GM19463 (cell line): ENCODE results near the gene ATP6AP2.
"Not testable (repeated sequence)": the region's sequence is repeated elsewhere in the genome, so short reads cannot be mapped to it uniquely, and the experiment has no call there.

Experiments used
- ATAC-seq: cut with Tn5 transposase; IDR thresholded peaks from one replicate; pipeline ENCODE4 v1.9.1; 2021; ENCODE audit warnings: mild to moderate bottlenecking, moderate library complexity; ENCODE audit not compliant: unreplicated experiment

The ATP6AP2 gene

DNA sequence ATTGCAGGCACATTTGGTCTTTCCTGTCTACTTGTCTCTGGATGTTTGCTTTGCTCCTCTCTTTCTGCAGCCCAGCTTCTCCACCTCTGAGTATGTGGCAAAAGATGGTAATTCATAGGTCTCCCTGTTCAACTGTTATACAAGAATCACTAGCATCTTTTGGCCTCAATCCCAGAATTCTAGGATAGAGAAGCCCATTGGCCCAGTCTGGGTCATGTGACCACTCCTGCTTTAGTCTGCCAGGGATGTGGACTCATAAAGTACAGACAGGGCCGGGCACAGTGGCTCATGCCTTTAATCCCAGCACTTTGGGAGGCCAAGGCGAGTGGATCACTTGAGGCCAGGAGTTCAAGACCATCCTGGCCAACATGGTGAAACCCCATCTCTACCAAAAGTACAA, 5.4 kb upstream of the ATP6AP2 start:
- ATAC-seq: not testable (repeated sequence)

DNA sequence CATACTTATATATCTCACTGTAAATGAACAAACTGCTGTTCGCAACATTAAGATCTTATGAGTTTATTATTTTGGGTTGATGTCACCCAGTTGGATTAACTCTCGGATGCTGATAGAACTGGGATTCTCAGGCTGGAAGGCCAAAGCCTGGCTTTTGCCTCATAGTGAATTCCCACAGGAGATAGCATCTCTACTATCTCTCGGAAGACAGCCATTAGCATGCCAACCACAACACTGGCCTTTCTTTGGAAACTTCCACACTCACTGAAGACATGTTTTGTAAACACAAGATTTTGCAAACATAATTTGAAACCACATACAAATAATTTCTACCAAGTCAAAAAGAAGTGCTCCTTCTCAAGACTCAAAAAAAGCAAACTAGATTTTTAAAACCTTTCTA, 4.5 kb upstream of the ATP6AP2 start:
- ATAC-seq: no peak

DNA sequence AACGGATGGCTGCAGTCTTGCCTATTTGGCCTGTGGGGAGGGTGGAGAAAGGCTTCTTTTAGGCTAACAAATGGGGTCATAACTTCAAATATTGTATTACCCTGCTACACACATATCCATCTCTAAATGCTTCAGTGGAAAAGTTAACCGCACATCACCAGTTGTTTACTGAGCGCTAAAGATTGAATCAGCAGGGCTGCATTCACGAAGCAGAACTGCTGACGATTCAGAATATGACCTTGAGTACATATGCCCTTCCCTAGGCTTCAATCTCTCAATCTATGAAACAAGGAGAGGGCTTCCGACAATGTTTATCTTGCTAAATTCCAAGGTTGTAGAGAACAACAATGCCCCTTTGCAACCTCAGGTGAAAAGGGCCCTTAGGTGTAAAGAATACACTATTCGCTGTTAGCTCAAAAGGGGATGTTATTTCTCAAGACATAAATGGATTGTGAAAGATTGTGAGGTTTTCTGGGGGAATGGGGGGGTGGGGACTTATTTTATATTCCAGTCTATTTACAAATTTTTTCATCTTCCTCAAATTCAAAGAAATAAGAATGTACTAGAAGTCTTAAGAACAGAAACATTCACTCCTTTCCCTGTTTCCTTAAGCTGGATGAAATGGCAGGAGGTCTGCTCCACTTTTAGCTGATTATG, 2.6 kb upstream of the ATP6AP2 start:
- no peak for ATAC-seq

DNA sequence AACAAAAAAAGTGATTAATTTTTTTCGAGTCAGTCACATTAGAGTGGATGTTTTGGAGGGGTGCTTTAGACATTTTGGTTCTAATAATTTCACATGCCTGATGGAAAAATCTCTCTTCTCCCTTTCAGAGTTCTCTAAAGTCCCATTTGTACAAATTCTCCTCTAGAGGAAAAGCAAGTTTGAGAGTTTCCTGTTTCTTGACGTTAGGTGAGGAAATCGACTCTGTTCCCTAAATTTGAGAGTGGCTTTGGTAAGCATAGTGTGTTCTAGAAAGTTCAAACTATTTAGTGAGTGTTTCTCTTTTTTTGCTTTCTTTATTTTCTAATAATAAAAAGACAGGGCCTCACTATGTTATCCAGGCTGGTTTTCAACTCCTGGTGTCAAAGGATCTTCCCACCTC, 1.6 kb upstream of the ATP6AP2 start:
- no peak for ATAC-seq

DNA sequence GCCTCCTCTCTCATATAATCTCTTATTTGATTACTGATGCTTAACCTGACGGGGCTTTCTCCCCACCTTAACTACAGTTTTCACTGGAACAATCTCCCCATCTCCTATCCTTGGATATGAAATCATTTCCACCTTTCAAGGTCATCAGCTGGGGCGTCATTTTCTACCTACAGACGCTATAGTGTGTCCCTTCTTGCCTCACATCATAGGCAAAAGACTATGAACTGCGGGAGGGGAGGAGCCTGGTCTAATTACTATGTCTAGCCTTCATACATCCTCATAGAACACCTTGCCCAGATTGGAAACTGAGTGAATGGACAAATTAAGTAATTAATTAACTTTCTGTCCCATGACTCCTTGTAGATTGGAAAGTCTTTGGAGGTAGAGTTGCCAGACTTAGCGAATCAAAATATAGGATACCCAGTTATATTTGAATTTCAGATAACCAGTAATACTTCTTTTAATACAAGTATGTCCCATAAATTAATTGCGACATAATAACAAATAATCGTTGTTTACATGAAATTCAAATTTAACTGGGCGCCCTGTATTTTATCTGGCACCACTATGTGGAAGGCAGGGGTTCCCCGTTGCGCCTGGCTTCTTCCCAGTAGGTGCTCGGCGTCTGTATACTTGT, 752 bp upstream of the ATP6AP2 start:
- peak; percentile 40 for ATAC-seq

DNA sequence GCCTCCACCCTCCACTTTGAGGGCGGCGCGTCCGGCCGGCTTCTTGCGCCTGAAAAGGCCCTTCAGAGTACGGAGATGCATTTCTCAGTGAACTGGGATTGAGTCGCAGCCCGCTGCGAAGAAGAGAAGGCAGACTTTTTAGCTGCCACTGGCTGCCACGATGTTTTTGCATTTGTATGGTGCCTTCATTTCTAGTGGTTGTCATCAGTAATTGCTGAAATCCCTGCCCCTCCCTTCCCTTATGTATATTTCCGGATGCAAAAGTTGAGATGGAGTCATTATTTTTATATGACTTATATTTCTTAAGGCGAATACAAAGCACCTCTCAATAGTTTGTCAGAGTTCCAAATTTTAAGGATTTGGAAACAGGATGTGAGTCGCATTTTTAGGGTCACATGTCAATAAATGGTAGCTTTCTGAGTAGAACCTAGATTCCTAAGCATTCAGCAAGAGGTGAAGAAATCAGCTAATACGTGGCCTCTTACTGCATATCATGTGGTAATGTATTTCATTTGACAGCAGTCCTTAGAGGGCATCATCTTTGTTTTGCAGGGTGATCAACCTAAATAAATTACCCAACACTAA, 658 bp downstream of the ATP6AP2 start:
- no peak for ATAC-seq

DNA sequence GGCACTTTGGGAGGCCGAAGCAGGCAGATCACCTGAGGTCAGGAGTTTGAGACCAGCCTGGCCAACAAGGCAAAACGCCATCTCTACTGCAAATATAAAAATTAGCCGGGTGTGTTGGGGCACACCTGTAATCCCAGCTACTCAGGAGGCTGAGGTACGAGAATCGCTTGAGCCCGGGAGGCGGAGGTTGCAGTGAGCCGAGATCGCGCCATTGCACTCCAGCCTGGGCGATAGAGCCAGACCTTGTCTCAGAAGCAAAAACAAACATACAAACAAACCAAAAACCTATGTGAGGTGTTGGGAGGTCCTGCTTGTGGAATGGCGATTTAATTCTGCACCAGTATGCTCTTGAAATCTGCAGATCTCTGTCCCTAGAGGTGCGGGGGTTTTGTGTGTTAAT, 1.4 kb downstream of the ATP6AP2 start:
- ATAC-seq: not testable (repeated sequence)

DNA sequence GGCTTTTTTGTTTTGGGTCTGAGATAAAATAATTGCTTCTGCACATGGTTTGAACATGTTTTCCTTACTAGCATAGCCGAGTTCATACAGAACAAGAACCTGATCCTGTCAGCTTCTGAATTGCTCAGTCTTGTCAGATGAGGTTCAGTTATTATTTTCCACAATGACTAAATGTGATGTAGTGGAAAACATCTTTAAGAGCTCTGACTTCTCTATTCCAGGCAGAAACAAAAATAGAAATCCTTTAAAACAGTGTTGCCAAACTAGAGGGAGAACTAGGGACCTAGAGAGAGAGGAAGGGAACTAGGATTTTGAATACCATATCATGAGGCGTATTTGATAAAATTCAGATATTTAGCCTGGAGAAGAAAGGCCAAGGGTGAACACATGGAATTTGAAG, 2.0 kb downstream of the ATP6AP2 start:
- ATAC-seq: no peak

DNA sequence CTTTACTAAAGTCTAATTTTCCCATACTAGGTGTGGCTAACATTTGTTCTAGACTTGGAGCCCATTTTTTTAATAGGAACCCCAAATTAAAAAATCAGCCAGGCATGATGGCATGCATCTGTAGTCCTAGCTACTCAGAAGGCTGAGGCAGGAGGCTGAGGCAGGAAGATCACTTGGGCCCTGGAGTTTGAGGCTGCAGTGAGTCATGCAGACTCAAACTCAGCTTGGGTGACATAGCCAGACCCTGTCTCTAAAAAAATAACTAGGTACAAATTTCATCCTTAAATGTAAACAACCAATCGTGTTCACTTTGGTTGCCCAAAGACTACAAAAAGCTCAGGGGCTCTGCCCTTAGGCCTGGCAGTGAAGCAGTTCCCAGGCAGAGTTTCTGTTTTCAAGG, 6.9 kb downstream of the ATP6AP2 start:
- not testable (repeated sequence) for ATAC-seq

DNA sequence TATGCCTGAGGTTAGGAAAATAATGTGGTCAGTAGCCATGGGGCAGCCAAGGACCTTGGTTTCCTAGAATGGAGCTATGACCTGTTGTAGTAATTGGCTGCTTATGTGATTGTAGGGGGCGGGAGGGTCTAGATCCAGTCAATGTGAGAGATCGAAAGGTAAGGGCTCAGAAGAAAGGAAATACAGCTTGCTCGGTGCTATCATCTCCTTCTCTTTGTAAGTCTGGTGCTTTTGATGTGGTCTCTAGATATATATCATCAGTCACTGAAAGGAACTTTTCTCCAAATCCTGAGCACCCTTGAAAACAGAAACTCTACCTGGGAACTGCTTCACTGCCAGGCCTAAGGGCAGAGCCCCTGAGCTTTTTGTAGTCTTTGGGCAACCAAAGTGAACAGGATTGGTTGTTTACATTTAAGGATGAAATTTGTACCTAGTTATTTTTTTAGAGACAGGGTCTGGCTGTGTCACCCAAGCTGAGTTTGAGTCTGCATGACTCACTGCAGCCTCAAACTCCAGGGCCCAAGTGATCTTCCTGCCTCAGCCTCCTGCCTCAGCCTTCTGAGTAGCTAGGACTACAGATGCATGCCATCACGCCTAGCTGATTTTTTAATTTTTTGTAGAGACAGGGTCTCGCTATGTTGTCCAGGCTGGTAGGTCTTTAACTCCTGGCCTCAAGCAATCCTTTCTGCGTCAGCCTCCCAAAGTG, 9.0 kb downstream of the ATP6AP2 start:
- not testable (repeated sequence) for ATAC-seq

DNA sequence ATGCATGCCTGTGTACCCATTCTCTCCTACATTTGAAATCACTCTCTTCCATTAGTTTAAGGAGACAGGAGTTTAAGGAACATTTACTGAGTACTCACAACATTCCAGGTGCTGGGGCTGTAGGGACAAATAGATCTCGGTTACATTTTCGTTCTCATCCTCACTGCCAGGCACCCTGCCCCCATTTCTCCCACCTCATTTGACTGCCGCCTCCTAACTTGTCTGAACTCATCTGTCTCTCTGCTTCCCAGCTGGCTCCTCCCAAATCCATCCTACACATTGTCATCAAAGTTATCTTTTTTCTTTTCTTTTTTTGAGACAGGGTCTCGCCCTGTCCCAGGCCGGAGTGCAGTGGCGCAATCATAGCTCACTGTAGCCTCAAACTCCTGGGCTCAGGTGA, 22.7 kb downstream of the ATP6AP2 start:
- ATAC-seq: no peak

DNA sequence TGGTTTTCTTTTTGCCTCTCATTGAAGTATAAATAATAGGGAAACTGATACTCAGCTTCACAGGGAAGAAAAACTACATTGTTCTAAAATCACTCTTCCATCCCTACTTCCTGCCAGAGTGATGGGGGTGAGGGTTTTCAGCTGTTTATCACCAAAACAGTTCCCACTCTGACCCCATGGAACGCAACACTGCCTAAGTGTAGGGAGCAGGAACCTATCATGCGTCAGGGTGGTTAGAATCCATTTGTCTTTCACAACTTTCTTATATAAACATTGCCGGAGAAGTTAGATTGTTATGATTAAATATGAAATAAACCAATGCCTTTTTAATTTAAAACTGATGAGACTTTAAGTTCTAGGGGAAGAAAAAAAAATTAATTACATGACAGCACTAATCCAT, 26.6 kb downstream of the ATP6AP2 start:
- no peak for ATAC-seq

DNA sequence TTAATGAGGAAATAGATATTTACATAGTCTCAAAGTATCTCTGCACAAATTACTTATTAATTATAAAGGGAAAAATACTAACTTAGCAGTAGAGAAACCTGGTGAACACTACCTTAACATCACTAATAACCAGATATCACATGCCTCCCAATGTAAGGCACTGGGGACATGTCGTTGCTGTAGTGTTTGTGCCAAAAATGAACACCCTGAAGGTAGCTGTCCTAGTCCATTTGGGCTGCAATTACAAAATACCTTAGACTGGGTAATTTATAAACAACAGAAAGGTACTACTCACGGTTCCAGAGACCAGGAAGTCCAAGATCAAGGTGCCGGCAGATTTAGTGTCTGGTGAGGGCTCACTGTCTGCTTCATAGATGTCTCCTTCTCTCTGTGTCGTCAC, 31.7 kb downstream of the ATP6AP2 start:
- no peak for ATAC-seq

DNA sequence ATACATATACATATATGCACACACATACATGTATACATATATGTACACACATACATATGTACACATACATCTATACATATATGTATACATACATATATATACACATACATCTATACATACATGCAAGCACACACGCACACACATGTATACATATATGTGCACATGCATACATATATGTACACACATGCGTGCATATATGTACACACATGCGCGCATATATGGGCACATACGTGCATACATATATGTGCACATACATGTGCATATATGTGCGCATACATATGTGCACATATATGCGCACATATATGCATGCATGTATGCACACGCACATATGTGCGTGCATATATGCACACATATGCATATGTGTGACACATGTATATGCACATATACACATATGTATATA, 35.2 kb downstream of the ATP6AP2 start:
- no peak for ATAC-seq

DNA sequence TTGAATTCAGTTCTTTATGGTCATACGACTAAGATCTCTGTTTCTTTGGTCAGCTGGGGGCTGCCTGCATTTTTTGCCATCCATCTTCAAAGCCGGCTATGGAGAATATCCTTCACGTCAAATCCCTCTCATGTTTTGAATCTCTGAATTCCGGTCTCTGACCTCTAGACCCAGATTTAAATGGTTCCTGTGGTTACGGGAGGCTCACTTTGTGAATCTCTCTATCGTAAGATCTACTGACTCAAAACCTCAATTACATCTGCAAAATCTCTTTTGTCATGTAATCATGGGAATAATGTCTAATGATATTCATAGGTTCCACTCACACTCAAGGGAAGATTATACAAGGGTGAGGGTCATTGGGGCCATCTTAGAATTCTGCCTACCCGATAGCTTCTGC, 36.8 kb downstream of the ATP6AP2 start:
- no peak for ATAC-seq

DNA sequence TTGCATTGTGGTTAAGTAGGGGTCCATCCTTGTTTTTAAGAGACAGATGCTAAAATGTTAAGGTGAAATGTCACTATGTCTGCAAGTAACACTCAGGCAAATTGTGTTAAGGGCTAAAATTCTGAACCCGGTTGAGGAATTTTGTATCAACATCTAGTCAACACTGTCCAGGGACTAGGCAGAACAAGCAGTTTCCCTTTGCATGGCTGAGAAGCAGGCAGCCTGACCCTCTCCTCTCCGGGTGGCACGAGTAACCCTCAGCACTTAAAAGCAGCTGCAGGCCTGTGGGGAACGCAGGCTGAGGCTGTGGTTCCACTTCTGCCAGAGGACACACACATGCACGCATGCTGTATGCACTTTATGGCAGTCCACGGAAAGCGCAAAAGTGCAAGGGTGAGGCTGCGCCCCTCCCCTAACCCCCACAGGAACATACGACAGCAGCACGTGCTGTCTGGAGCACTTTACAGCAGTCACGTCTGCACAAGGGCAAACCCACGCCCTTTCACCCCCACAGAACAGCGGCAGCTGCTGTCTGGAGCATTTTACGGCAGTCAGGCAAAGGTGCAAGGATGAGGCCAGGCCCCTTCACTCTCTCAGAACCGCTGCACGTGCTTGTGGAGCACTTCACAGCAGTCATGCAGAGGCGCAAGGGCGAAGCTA, 41.8 kb downstream of the ATP6AP2 start:
- no peak for ATAC-seq

DNA sequence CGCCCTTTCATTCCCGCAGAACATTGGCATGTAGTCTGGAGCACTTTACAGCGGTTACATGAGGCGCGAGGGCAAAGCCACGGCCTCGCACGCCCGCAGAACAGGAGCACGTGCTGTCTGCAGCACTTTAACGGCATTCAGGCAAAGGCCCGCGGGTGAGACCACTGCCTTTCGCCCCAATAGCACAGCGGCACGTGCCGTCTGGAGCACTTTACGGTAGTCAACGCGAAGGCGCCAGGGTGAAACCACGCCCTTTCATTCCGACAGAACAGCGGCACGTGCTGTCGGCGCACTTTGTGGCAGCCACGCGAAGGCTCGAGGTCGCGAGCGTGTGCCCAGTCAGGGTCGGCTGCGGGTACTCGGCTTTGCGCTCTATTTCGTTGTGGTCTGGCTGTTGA, 42.4 kb downstream of the ATP6AP2 start, which contains the start of gene MPC1L:
Gene MPC1L, plus strand, starts transcription at position 290 of the 398 bp plus-strand sequence. CDS start 138 bp downstream, outside the sequence.
- ATAC-seq: no peak

DNA sequence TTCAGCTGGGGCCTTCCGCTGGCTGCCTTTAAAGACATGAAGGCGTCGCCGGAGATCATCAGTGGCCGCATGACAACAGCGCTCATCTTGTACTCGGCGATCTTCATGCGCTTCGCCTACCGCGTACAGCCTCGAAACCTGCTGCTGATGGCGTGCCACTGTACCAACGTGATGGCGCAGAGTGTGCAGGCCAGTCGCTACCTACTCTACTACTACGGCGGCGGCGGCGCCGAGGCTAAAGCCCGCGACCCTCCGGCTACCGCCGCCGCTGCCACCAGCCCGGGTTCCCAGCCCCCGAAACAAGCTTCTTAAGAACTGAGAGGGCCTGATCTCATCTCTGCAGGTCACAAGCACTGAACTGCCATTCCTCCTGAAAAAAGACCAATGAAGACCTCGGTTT, 42.9 kb downstream of the ATP6AP2 start:
- ATAC-seq: no peak

DNA sequence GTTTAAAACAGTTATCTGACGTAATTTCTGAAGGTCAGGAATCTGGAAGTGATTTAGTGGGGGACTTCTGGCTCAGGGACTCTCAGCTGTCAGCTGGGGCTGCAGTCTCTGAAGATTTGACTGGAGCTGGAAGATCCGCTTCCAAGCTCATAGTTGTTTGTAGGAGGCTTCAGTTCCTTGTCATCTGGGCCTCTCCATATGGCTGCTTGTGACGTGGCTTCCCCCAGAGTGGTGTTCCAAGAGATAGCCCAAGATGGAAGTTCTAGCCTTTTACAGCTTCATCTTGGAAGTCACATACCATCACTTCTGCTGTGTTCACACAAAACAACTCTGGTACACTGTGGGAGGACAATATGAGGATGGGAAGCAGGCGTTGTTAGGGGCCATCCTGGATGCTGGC, 44.5 kb downstream of the ATP6AP2 start:
- no peak for ATAC-seq

DNA sequence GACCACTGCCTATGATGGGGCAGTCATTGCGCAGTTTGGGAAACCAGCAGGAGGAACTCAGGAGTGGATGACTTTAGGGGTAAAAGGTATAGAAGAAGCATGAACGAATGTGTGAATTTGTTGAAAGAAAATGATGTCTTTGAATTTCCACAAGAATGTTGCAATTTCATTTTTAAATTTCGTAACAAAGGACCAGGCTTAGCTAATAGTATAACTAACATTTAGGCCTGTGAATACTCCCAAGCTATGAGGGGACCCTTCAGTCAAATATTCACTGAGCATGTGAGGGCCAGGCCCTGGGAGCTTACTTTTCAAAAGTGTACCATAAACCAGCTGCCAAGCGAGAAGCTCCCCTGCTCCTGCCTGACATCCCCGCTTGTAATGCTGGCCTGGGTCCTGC, 47.7 kb downstream of the ATP6AP2 start:
- ATAC-seq: no peak

DNA sequence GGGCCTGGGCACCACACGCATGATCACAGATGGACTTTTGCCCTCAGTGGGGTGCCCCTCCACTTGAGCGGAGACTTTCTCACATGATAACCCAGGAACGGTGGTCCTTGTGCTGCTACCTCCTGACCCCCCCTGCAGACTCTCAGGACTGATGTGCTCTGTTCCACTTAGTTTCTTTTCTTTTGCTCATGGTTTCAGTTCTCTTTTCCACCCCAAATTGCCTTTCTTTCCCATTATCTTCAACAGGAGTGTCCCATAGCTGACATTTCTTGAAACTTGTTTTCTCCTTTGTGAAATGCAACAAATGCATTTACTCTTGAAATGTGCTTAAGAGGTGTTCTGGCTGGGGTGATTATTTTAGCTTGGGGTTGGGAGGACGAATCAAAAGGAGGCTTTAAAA, 51.4 kb downstream of the ATP6AP2 start:
- no peak for ATAC-seq
